TTC549 (cell line): ENCODE results near the gene B3GNT9.

Experiments used
- FAIRE-seq: peaks from 2 replicates; lab custom pipeline; 2012; peaks lifted over from hg19 to GRCh38; lab: Jason Lieb, UNC

B3GNT9 gene

DNA sequence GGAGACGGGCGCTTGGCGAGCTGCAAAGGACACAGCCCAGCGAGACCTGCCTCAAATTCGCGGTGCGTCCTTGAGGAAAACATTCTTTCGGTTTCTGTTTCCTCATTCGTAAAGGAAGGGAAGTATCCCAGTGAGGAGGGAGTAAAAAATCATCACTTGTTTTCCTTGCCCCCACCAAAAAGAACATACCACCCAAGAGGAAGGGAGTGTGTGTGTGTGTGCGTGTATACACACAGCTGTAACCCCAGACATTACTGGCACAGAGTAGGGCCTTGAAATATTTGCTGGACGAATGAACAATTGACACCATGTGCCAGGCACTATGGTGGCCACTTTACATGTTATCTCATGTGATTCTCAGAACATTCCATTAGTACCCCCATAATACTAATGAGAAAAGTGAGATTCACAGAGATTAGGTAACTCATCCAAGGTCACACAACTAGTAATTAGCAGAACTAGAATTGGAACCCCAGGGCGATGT is 34.9 kb upstream of the B3GNT9 start:
- FAIRE-seq: no peak

DNA sequence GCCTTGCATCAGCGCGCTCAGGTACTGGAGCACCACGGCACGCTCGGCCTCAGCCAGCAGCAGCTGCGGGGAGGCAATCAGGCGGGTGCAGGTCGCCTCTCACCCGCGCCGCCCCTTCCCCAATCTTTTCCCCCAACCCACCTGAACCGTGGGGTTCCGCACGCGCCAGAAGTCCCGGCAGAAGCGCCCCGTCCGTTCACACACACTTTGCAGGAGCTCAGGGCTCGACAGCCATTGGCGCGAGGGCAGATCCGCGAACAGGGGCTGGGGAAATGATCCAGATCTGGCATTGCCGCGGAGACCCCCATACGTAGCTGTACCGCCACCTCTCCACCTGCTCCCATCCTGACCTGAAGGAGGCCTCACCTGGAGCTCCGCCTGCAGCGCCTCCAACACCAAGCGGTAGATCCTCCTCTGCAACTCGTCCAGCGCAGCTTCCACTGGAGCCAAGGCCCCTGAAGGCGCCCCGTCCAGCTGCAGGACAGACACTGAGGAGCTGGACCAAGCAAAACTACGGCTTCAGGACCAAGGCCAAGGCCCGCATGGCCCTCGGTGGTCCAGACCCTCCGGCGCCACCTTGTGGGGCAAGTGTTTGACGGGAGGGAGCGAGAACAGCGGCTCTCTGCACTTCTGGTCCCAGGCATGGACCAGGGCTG is 34.3 kb upstream of the B3GNT9 start:
- peak; percentile 61 for FAIRE-seq

DNA sequence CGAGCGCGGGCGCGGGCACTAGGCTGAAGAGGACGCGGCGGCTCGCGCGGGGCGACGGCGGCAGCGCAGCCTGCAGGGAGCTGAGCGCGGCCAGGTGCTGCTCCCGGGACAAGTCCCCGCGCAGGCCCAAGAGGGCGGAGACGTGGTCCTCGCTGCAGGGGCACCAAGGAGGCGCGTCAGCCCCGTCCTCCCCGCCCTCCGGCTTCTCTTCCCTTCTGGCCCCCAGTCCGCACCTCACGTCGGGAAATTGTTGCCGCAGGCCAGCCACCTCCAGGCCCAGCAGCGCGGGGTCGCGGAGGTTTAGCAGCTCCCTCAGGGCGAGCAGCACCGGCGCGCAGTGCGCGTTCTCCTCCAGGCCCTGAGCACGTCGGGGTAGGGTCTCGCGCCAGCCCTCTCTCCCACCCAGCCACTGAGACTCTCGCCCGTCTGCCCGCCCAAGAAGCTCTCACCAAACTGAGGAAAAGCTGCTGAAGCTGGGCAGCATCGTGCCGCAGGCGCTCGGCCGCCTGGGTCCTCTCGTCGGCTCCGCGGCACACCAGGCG is 33.7 kb upstream of the B3GNT9 start:
- no peak for FAIRE-seq

DNA sequence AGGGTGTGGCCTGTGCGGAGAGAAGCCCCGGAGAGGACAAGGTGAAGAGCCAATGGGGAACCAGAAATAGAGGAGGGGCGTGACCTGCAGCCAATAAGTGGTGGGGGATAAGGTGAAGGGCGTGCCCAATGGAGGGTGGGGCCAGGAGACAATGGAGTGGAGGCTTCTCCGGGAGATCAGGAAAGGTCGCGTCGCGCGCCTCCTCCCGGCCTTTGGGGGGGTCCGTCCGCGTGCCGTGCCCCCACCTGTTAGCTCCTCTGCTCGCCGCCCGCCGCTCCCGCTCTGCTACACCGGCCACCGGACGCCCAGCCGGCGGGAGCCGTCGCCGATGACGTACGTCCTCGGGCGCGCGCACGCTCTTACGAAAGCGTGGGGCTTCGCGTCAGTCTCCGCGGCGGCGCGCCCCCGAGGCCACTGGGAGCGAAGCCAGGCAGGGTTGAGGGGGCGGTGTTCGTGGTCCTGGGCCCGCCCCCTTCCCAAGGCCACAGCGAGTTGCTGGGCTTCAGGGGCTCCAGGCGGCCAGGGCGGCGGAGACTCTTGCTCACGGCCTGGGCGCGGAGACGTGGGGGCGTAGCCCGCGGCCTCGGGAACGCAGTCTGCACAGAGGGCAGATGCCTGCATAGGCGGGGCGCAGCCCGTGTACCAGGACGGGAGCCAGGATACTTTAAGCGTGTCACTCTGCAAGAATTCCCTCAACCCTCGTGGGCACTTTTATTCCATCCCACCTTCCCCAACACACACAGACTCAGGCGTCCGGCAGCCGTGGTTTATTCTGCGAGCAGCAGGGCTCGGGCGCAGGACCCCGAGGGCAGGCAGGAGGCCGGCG is 33.0 kb upstream of the B3GNT9 start, which contains the start of gene MATCAP1:
MATCAP1 (minus strand) TSS at position 337 of the 826 bp plus-strand sequence. CDS start 3,353 bp downstream, outside the sequence.
- FAIRE-seq: peak; percentile 83

DNA sequence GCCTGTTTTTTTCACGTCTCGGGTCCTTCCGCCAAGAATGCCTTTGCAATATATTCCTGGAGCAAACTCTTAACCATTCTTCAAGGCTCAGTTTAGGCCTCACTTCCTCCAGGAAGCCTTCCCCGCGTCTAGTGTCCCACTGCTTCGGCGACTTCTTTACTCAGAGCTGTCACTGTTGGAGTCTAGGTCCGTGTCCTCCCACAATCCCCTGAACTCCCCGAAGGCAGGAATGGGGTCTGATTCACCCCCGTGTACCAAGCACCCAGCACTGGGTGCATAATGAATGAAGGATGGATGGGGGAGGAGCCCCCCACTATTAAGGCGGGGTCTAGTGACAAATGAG is 32.5 kb upstream of the B3GNT9 start:
- no peak for FAIRE-seq

DNA sequence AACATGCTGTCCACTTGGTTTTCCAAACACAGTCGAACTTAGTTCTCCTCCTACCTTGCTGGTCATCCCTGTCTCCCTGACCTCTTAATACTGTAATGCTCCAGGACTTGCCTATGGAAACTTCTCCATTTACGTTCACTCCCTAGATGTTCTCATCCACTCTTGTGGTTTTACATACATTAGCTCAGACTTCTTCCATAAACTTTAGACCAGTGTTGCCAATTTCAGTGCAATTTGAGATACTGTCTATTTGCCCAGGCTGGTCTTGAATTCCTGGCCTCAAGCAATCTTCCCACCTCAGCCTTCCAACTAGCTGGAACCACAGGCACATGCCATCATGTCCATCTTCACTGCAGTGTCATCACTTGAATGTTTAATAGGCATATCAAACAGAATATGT is 31.5 kb upstream of the B3GNT9 start:
- no peak for FAIRE-seq

DNA sequence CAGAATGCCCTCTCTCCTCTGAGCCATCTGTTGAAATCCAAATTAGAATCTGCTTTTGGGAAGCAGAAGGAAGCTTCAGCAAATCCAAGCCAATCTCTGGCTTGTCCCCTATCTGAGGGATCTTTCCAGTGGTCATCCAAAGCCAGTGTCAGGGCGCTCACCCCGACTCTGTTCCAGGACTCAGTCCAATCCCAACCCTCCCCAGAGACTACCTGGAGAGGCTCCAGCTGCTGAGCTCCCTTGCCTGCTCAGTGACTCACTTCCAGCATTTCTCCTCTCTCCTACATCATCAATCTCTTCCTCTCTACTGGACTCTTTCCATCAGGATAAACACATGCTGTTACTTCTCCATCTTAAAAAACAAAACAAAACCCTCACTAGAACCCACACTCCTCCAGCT is 30.5 kb upstream of the B3GNT9 start:
- no peak for FAIRE-seq

DNA sequence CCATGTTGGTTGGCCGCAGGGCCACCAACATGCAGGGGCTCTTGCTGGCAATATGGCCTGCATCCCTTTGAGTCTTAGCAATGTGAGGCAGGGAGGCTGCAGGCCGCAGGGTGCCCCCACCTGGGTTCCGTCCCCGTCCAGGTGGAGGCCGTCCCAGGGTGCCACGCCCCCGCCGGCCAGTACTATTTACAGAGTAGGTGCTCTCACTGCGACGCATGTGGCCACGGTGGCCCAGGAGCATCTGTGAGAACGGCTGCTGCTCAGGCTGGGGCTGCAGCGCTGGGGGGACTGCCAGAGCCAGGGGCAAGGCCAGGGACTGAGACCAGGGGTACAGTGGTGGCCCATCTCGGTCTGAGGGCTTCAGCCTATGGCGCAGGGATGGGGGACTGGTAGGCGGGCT is 29.4 kb upstream of the B3GNT9 start:
- no peak for FAIRE-seq

DNA sequence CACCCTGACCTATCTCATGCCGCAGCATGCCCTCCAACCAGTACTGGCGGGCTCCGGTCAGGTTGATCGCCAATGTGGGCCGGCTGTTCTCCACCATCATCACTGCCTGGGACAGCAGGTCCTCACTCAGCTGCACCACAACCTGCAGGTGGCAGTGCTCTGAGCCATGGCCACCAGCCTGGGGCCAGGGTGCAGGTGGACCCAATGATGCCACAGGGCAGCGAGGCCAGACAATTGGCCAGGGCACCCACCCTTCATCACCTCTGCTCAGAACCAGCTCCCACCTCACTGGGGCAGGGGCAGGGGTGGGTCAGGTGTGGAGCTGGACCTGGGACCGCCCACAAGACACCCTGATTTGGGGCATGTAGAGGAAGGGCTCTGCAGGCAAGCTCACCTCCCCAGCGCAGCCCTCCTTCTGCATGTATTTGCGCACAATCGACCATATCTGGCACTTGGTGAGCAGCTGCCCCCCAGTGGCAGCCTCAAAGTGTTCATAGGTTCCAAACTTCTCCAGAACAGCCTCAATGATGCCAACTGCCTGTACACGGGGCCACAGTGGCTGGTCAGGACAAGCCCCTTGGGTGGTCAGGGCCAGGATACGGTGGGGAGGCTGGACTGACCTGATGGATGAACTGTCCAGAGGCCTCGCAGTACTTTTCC is 28.8 kb upstream of the B3GNT9 start:
- no peak for FAIRE-seq

DNA sequence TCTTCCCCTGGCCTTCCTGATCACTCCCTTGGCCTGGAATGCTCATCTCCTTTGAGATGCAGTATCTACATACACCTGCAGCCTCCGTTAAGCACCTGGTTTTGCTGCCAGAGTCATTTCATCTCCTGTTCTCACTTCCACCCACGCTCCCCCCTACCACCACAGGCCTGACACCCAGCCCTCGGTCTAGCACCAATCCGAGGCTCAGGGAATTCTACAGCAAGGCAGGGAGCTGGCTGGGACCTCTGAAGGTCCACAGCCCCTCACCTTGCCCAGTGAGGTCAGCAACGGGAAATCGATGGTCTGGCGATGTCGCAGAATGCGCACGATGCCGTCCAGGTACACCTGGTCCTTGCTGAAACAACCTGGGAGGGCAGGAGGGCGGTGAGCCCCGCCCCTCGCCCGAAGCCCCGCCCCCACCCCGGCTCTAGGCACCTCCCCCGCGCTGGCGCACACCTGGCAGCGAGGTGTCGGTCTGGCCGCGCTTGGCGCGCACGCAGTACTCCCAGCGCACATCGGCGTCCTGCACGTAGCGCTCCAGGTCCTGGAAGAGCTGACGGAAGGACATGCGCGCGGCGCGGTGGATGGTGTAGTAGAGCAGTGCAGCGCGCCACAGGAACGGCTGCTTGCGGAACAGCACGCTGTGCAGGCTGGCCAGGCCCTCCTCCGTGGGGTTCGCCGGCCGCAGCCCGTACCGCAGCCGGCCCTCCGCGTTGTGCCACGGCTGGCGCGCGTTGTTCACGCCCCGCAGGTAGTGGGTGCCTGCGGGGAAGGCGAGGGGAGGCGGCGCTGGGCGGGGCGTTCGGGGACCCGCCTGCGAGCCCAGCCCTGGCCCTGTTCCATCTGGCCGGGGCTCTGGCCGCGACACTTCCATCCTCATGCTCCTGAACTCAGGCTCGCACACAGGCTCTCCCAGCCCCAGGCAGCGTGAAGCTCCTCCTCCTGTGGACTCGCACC is 27.2 kb upstream of the B3GNT9 start:
- no peak for FAIRE-seq

DNA sequence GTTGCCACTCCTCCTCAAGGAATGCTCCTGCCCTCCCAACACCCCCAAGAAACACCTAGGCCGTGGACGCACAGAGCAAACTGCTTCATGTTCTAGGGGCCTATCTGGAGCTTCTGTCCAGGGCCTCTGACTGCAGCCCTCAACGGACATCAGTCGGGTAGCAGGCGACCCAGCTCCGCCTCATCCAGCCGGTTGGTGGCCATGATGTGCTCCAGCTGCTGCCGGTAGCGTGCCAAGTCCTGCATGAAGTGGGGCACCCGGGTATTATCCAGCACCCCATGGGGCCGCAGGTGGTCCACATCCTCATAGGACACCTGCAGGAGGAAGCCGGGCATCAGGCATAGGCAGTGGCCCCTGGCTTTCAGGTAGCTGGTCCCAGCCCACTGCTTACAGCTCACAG is 25.9 kb upstream of the B3GNT9 start:
- FAIRE-seq: no peak

DNA sequence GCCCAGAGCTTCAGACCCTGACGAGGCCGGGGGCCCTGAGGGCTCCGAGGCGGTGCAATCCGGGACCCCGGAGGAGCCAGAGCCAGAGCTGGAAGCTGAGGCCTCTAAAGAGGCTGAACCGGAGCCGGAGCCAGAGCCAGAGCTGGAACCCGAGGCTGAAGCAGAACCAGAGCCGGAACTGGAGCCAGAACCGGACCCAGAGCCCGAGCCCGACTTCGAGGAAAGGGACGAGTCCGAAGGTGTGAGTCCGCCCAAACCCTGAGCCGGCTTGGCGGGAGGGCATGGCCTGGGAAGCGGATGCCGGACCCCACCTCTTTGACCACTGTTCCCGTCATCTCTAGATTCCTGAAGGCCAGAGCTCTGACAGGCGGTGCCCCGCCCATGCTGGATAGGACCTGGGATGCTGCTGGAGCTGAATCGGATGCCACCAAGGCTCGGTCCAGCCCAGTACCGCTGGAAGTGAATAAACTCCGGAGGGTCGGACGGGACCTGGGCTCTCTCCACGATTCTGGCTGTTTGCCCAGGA is 24.0 kb upstream of the B3GNT9 start:
- FAIRE-seq: no peak

DNA sequence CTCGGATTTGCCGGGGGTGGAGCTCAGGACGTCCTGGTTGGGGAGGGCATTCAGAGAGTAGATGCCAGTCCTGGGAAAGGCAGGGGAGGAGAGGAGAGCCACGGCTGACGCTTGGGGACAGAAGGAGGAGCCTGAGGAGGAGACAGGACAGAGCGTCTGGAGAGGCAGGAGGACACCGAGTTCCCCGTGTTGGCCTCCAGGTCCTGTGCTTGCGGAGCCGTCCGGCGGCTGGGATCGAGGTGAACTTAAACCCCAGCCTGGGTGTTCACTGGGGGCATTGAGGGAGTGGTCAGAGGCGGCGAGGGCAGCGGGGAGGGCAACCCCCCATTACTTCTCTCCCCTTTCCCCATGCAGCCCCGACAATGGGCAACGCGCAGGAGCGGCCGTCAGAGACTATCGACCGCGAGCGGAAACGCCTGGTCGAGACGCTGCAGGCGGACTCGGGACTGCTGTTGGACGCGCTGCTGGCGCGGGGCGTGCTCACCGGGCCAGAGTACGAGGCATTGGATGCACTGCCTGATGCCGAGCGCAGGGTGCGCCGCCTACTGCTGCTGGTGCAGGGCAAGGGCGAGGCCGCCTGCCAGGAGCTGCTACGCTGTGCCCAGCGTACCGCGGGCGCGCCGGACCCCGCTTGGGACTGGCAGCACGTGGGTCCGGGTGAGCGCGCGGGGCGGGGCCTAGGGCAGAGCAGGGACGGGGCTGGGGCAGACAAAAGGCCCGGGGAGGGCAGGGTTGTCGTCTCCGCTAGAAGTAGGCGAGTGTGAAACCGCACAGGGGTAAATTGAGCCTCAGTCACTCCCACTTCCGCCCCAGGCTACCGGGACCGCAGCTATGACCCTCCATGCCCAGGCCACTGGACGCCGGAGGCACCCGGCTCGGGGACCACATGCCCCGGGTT is 23.3 kb upstream of the B3GNT9 start:
- FAIRE-seq: no peak

DNA sequence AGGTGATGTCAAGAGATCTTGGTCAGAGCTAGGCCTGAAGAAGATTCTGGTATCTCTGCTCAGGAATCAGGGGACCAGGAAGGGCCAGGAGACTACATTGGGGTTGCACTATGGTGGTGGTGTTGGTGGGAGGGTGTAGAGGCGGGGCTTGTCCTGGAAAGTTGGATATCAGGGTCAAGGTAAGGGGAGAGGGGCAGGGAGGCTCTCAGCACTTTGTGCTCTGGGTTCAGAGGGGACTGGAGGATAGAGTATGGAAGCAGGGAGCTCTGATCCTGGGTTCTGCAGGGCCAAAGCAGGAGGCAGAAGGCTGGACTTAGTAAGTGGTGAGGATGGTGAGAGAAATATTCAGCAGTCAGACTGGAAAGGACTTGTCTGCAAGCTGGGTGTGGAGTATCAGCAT is 22.5 kb upstream of the B3GNT9 start:
- no peak for FAIRE-seq

DNA sequence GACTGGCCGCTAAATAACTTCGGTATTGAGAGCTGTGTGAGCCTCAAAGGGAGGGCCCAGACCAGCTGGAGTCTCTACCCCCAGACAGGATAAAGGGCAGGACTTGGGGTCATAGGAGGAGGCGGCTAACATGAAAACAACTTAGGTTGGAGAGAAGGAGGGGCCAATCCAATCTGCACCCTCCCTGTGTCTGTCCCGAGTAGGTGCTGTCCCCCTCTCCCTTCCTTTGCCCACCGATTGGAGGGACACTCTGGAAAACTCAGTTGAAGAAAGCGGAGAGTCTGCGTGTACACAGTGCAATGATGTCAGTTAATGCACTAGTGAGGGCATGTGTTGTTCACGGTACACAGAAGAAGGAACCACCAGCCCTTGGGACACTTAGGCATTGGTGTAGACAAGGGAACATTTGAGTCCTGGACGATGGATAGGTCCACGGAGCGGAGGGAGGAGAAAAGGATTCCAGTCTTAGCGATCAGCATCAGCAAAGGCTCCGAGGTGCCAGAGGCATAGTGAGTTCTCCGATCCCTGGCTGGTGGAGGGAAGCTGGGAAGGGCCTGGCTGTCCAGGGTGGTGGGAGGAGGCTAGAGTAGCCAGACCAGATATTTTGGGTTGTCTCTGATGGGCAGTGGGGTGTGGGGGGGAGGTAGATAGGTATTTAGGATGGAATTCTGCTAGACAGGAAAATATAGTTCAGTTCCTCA is 20.3 kb upstream of the B3GNT9 start:
- FAIRE-seq: no peak

DNA sequence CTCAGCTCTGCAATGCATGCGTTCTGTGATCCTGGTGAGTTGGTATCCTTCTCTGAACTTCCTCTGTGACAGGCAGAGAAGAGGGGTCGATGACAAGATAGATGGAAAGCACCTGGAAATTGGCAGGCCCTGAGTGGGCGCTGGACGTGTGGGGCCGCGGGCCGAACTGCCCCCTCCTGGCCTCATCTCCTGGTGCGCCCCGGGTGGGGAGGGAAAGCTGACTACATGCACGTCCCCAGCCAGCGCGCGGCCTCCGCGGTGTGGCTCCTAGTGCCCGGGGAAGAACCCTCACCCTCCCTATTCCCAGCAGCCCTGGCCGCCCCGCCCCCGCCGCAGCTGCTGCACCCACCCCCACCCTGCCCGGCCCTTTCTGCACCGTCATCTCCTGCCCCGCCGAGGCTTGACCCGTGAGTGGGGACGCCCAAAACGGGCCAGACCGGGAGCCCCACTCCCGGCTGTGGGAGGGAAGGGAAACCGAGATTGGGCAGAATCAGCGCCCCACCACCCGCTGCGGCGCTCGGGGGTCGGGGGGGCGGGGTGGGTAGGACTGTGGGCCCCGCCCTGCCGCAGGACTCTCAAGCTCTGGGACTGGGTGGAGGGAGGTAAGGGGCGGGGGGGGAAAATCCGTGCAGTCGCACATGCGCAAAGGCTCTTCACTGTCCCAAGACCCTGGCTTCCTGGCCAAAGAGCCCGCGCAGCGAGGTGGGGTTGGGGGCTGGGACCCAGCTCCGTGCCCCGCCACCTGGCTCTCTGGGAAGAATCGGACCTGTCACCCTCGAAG is 19.6 kb upstream of the B3GNT9 start, which contains the start of gene NOL3:
NOL3 (plus strand) TSS at position 371 of the 781 bp plus-strand sequence.
- FAIRE-seq: no peak

DNA sequence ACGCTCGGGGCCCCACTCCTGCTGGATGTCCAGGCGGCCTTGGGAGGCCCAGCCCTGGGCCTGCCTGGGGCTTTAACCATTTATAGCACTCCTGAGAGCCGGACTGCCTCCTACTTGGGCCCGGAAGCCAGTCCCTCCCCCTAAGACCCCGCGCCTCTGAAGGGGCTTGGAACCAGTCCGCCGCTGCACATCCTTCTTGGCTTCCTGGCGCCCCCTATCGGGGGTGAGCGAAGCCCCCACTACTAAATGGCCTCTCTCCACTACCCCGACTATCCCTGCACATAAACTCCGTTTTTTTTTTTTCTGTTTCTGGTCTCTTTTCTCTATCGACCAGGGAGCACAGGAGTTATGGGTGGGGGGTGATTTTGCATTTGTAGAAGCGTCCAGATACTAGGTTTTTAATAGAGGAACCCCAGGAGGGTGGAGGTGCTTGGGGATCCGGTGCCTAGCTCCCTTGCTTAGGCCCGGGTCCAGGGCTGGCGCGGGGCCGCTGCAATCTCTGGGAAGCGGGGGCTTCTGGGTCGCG is 18.9 kb upstream of the B3GNT9 start:
- no peak for FAIRE-seq

DNA sequence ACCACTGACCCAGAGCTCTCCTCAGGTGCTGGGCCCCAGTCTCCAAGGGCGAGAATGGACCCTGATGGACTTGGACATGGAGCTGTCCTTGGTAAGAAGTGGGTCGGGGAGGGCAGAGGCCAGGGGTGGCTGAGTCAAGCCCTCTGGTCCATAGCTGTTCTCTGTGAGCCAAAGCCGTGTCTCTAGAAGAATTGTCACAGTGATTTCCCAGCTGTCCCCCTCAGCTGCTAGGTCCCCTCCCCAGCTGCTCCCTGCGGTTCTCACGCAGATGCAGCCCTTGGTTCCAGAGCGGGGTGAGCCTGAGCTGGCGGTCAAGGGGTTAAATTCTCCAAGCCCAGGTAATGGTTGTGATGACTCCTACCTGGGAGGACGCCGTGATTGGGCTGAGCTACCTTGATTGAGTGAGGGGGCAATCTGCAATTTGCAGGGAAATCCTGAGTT is 18.2 kb upstream of the B3GNT9 start:
- no peak for FAIRE-seq

DNA sequence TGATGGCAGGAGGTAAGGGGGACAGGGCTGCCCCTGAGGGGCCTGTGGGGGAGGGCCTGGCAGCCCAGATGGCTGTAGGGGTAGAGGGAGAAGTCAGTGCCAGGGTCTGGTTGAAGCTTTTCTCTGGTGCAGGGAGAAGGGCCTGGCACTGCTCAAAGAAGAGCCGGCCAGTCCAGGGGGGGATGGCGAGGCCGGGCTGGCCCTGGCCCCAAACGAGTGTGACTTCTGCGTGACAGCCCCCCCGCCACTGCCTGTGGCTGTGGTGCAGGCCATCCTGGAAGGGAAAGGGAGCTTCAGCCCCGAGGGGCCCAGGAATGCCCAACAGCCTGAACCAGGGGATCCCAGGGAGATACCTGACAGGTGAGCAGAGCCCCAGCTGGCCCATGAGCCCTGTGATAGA is 16.8 kb upstream of the B3GNT9 start:
- no peak for FAIRE-seq
